Esophagus (tissue), 2 donors: ENCODE data around the gene ANKRD44. TPM values are rescaled to one million over a fixed set of nuclear protein-coding genes. Genes with fewer than 3 reads are reported as not detected.

ENCODE experiments used
- H3K27ac ChIP-seq, 2 donors: one replicate each; pipeline ENCODE4 v1.5.1; 2013; ENCODE audit warnings: low read depth in 2 of 2, mild to moderate bottlenecking in 2 of 2, inconsistent platforms in 1 of 2, low read length in 1 of 2, moderate library complexity in 1 of 2
- H3K27me3 ChIP-seq, 2 donors: one replicate each; pipeline ENCODE4 v1.6.1; 2013; ENCODE audit warnings: low read length in 2 of 2, control low read depth in 1 of 2, mild to moderate bottlenecking in 1 of 2; ENCODE audit not compliant: insufficient read depth in 2 of 2, control insufficient read depth in 1 of 2
- H3K36me3 ChIP-seq, 2 donors: one replicate each; pipeline ENCODE4 v1.6.1; 2013; ENCODE audit warnings: low read length in 1 of 2; ENCODE audit not compliant: control insufficient read depth in 2 of 2, insufficient read depth in 2 of 2
- H3K4me1 ChIP-seq, 2 donors: one replicate each; pipeline ENCODE4 v1.6.1; 2013; ENCODE audit warnings: low read length in 1 of 2; ENCODE audit not compliant: control insufficient read depth in 2 of 2, insufficient read depth in 2 of 2
- H3K4me3 ChIP-seq, 2 donors: one replicate each; pipeline ENCODE4 v1.5.1; 2013; ENCODE audit warnings: low read length in 2 of 2, mild to moderate bottlenecking in 2 of 2, low read depth in 1 of 2, moderate library complexity in 1 of 2
- H3K9me3 ChIP-seq, 2 donors: one replicate each; pipeline ENCODE4 v1.6.1; 2013; ENCODE audit warnings: mild to moderate bottlenecking in 2 of 2, low read depth in 1 of 2, low read length in 1 of 2, moderate library complexity in 1 of 2; ENCODE audit not compliant: control insufficient read depth in 2 of 2, insufficient read depth in 1 of 2
- WGBS, 2 donors: extraction: QIAGEN DNeasy Blood & Tissue Kit; methylation state at CpG; one replicate each; pipeline ENCODE4 v1.1.7; 2013; 5-methylcytosine and 5-hydroxymethylcytosine counted together
- polyA plus RNA-seq, 2 donors: library from polyadenylated mRNA; stranded (reverse); fragments of 200-250 nt; gene quantifications; one replicate each; pipeline ENCODE4 v1.2.3, GENCODE V29; 2013
- donor health status: healthy with polysubstance abuse.
- donor health status: Bipolar disorder and iron deficiency.

Gene ANKRD44
- polyA plus RNA-seq, 2 donors, result 1.1 to 1.5 TPM

DNA sequence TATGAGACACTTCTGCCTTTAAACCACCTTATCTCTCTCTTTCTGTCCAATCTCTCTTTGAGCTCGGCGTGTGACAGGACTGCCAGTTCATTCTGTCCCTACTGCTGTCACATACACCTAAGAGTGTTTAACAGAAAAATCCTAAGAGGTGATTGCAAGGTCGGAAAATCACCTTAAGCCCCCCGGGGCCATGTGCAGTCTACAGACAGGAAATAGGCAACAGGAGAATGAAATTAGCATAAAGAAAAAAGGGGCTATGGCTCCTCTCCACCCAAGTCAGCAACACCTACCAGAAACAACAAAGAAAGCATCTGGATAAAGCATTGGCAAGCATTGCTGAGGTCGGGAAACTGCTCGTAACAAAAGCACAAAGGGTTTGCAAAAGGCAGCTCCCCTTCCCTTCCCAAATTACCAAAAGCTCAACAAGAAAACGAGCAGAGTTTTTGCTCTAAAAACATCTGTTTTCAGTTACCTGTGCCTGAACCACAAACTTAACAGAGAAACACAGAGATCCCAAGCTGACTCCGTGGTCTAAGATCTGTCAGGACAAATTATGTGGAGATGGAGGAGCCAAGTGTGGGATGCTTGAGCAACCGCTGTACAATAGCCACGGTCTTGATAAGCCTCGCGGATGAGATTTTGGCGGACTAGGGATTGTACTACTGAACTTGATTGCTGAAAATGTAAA lies 30.4 kb downstream of the ANKRD44 start:
- Histone ChIP-seq H3K27ac (no peak overlapping the region), H3K4me3 (no peak overlapping the region), H3K9me3 (no peaks in the 10 kb centered on the region), H3K4me1 (no peaks in the 10 kb centered on the region), H3K27me3 (no peaks in the 10 kb centered on the region), H3K36me3 (no peaks in the 10 kb centered on the region)
- WGBS, 2 donors, result 76 to 77% methylated on average over 13 of the region's 13 CpGs

DNA sequence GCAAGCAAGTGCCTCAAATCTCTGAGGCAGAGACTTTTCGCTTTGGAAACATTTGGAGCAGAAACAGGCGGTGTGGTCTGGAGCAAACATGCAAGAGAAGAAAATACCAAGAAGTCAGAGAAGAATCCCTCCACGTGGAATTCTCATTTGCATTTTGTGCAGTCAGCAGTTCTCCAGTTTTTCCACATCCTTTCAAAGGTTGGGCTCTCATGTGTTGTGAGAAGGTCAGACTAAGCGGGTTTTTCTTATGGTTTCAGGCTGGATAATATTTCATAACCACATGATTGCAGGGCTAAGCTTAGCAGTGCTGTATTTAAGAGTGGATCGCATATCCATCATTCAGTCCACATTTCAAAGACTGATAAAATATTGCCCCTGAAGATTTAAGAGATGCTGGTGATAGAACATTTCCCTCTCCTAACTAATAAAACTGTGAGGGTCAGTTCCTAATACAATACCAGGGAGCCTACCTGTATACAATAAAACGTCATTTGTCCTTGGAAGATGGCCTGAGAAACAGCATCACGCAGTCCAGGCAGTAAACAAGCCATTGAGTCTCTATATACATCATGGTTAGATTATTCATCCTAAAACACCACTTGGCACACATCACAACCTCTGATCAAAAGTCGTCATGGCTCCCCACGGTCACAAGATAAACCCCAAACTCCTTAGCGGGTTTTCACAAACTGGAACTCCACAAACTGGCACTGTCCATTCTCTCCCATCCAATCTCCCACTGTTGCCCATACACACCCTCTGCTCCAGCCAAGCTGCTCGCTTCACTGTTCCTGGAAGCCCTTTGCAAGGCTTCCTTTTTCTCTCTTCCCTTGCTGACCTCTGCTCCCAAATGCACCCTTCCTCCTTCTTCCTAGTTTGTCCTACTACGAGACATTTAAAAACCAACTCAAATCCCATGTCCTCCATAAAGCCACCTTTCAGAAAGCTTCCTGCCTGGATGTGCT lies 31.5 kb downstream of the ANKRD44 start:
- 79 to 82% methylated on average over 12 of the region's 12 CpGs for WGBS, 2 donors
- Histone ChIP-seq H3K27ac (no peak overlapping the region), H3K36me3 (no peaks in the 10 kb centered on the region), H3K4me3 (no peak overlapping the region), H3K27me3 (no peaks in the 10 kb centered on the region), H3K9me3 (peaks cover 0 to 2% of the 10 kb centered on the region in 2 donors), H3K4me1 (no peaks in the 10 kb centered on the region)

DNA sequence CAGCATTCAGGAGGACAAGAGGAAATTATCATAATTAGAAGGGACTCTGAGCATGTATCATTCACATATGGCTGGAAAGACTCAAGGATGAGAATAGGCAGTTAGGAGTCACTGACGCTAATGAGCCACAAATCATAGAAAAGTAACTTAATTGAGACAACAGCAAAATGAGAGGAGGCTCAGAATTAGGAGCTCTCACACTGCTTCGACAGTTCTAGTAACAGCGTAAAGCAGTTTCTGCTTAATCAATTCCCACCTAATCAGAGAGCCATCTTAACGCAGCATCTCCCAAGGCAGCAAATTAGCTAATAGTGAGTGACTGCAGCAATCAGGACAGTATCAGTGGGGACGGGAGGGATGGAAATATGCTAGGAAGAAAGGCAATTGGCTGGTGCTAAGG lies 32.8 kb downstream of the ANKRD44 start:
- Histone ChIP-seq H3K27me3 (no peaks in the 10 kb centered on the region), H3K27ac (no peak overlapping the region), H3K9me3 (peaks cover 0 to 2% of the 10 kb centered on the region in 2 donors), H3K4me3 (no peak overlapping the region), H3K4me1 (no peaks in the 10 kb centered on the region), H3K36me3 (no peaks in the 10 kb centered on the region)
- WGBS, 2 donors, result 74 to 87% methylated on average over 5 of the region's 5 CpGs

DNA sequence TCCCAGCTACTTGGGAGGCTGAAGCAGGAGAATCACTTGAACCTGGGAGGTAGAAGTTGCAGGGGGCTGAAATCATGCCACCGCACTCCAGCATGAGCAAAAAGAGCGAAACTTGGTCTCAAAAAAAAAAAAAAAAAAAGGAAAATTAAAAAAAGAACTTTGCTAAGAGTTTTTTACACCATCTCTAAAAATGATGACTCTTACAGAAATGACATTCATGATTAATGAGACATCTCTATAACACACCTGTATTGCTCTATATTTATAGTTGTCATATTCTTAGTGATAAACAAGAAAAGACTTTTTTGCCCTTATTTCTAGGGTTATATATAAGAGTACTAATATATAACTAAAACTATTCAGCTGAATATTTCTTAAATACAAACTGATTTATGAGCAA lies 34.4 kb downstream of the ANKRD44 start:
- no peaks in the 10 kb centered on the region for H3K4me1 ChIP-seq
- no peak overlapping the region for H3K27ac ChIP-seq
- 92 to 97% methylated on average over 2 of the region's 2 CpGs for WGBS, 2 donors
- H3K36me3 ChIP-seq, result no peaks in the 10 kb centered on the region
- H3K4me3 ChIP-seq, result no peak overlapping the region
- H3K9me3 ChIP-seq, result peaks cover 0 to 2% of the 10 kb centered on the region in 2 donors
- no peaks in the 10 kb centered on the region for H3K27me3 ChIP-seq

DNA sequence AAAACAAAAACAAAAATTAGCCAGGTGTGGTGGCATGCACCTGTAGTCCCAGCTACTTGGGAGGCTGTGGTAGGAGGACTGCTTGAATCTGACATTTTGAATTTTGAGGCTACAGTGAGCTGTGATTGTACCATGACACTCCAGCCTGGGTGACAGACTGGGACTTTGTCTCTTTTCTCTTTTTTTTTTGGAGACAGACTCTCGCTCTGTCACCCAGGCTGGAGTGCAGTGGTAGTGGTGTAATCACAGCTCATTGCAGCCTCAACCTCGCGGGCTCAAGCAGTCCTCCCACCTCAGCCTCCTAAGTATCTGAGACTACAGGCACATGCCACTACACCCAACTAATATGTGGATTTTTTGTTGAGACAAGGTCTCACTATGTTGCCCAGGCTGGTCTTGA lies 35.6 kb downstream of the ANKRD44 start:
- Histone ChIP-seq H3K27me3 (no peaks in the 10 kb centered on the region), H3K4me1 (peaks cover 0 to 4% of the 10 kb centered on the region in 2 donors), H3K36me3 (no peaks in the 10 kb centered on the region), H3K9me3 (peaks cover 0 to 2% of the 10 kb centered on the region in 2 donors), H3K27ac (no peak overlapping the region), H3K4me3 (no peak overlapping the region)
- WGBS, 2 donors, result 98 to 99% methylated on average over 3 of the region's 3 CpGs

DNA sequence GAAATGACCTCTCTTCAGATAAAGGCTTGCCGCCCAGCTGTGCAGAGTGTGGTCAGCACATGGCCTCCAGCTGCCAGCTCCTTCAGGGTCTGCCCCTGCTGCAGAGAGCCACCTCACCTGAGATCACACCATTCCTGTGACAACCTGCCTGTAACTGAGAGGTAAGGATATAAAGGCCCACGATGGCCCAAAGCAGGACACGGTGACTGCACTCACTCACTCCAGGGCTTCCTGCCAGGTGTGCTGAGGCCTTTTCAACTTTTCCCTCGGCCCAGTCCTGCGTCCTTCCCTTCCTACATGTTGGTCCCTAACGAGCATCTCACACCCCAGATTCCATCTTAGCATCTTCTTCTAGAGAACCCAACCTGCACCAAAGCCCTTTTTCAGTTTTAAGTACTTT lies 36.2 kb downstream of the ANKRD44 start:
- H3K9me3 ChIP-seq, result peaks cover 0 to 2% of the 10 kb centered on the region in 2 donors
- H3K36me3 ChIP-seq, result no peaks in the 10 kb centered on the region
- peaks cover 0 to 9% of the 10 kb centered on the region in 2 donors for H3K4me1 ChIP-seq
- 64 to 74% methylated on average over 6 of the region's 6 CpGs for WGBS, 2 donors
- H3K27me3 ChIP-seq, result no peaks in the 10 kb centered on the region
- H3K27ac ChIP-seq, result no peak overlapping the region
- H3K4me3 ChIP-seq, result no peak overlapping the region

DNA sequence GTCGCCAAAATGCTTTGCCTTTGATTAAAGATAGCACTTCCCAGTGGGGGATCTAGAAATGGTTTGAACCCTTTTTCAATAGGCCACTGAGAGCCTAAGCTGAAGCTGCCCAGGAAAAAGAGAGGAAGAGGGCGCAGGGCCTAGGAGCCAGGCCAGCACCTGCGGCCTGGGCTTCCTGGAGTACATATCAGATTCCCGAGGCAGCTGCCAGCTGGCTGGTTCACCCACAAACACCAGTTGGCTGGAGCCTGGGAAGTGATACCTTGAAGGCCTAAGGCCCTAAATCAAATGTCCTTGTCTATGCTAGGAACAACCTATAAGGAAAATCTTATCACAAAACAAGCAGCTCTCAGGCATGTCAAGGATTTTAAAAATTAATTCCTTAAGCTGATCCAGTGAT lies 37.1 kb downstream of the ANKRD44 start:
- Histone ChIP-seq H3K4me1 (peaks cover 0 to 9% of the 10 kb centered on the region in 2 donors), H3K36me3 (no peaks in the 10 kb centered on the region), H3K27me3 (no peaks in the 10 kb centered on the region), H3K27ac (peak overlapping the region in 1 of 2 donors; percentile 1), H3K9me3 (peaks cover 0 to 2% of the 10 kb centered on the region in 2 donors), H3K4me3 (no peak overlapping the region)
- 51 to 59% methylated on average over 4 of the region's 4 CpGs for WGBS, 2 donors

DNA sequence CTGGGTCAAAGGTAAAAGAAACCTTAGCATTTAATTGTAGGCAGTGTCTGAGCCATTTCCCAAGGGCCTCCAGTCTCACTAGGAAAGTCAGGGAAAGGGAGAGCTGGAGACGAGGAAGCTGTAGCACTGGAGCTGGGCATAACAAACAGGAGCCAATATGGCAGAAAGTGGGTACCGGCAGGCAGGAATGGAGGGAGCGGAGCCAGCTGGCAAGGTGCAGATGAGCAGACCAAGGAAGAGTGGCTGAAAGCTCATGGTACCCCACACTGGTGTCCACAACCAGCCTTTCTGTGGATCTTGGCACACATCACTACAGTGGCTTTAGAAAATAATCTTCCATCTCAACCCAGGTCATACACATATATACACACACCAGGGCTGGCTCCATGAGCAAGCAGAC lies 40.0 kb downstream of the ANKRD44 start:
- Histone ChIP-seq H3K27ac (no peak overlapping the region), H3K36me3 (no peaks in the 10 kb centered on the region), H3K4me1 (peaks cover 0 to 9% of the 10 kb centered on the region in 2 donors), H3K4me3 (no peak overlapping the region), H3K9me3 (peaks cover 0 to 2% of the 10 kb centered on the region in 2 donors), H3K27me3 (no peaks in the 10 kb centered on the region)
- 92 to 94% methylated on average over 3 of the region's 3 CpGs for WGBS, 2 donors

DNA sequence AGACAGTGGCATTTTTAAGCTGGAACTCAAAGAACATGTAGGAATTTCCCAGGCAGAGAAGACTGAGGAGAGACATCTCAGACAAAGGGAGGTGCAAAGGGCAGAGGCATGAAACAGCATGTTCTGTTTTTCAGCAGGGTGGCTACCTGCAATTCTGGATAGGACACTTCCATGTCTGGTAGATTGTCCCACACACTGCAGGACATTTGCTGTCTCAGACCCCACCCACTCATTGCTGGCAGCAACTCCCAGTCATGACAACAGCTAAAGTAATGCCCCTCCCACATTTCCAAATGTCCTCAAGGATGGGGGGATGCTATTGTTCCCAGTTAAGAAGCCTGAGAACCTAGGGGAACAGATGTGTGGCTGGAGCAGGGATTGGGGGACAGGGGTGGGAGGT lies 40.8 kb downstream of the ANKRD44 start:
- Histone ChIP-seq H3K27me3 (no peaks in the 10 kb centered on the region), H3K4me3 (no peak overlapping the region), H3K27ac (no peak overlapping the region), H3K9me3 (peaks cover 0 to 1% of the 10 kb centered on the region in 2 donors), H3K36me3 (no peaks in the 10 kb centered on the region), H3K4me1 (peaks cover 0 to 9% of the 10 kb centered on the region in 2 donors)
